HG03280 (cell line): ENCODE results near the gene PRPH.
"Not testable (repeated sequence)": the region's sequence is repeated elsewhere in the genome, so short reads cannot be mapped to it uniquely, and the experiment has no call there.

Experiments
- ATAC-seq: cut with Tn5 transposase; IDR thresholded peaks from one replicate; pipeline ENCODE4 v1.9.1; 2021; ENCODE audit warnings: mild to moderate bottlenecking, moderate library complexity; ENCODE audit not compliant: unreplicated experiment

Gene PRPH

DNA sequence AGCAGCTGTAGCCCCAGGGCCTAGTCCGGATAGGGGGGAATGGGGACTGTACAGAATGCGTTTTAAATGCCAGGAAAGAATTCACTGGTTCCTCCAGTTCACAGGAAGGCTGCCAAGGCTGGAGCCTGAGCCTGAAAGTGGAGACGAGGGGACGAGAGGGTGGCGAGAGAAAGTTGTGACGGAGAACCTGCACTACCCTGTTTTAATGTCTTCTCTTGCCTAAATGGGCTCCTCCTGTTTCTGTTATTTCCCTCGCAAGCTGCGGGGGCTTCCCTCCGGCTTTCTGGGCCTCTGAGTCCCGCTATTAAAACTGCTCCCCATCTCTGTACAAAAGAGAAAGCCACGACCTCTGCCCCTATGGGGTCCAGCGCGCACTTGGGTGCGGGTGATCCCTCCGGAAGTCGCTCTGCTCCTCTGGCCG, 37.5 kb downstream of the PRPH start:
- ATAC-seq = no peak

DNA sequence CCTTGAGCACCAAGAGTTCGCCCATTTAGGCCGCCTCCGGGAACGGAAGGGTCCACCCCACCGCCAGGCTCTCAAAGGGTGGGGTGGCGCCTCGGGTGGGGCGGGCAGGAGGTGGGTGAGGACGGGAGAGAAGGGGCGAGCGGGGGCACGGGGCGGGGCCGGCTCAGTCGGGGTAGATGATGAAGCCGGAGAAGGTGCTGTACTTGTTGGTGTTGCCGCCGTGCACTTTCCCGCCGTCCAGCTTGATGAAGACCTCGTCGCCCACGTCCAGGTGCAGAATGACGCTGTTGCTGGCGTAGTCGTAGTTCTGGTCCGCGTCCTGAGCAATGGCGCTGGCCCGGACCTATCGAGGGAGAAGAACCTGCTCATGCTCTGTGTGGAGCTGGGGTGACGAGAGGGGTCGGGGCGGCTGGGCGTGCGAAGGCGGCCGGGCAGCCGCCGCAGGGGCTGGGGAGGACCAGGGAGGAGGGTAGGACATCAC, 38.0 kb downstream of the PRPH start:
- no peak for ATAC-seq

DNA sequence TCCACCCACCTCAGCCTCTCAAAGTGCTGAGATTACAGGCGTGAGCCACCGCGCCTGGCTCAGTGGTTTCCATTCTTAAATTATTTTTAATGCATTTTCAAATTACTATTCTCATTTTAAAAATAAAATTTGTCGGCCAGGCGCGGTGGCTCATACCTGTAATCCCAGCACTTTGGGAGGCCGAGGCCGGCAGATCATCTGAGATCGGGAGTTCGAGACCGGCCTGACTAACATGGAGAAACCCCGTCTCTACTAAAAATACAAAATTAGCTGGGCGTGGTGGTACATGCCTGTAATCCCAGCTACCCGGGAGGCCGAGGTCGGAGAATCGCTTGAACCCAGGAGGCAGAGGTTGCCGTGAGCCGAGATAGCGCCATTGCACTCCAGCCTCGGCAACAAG, 38.8 kb downstream of the PRPH start:
- ATAC-seq = not testable (repeated sequence)

DNA sequence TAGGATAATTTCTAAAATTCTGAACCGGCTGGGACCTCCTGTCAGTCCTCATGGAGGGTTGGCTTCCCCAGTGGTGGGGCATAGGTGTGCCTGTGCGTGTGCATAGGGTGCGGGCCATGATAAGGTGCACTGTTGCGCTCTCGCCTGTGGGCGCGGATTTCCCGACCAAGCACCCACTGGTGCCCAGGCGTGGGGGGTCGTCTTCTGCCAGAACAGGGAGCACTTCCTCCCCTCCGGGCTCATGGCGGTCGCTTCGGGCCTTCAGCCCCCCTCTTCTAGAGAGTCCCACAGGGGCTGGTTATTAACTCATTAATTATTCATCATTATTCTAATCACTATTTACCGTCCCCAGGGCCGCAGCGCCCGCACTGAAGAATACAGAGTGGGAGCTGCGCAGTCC, 39.3 kb downstream of the PRPH start:
- no peak for ATAC-seq

DNA sequence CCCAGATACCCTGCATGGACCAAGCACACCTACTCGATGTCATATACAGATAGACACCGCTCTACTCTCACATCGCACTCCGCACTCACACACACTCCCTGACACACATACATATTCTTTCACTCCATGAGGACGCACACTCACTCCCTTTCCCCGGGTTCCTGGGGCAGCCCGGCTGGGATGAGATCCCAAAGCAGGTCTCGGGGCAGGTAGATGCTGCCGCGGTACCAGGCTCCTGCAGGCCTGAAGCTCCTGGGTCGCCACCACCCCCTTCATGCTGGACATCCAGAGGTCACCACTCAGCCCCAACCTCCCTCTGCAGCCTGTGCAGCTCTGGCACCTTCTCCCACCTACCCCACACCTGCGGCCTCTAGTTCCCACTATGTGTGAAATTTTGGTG, 39.7 kb downstream of the PRPH start:
- ATAC-seq = no peak

DNA sequence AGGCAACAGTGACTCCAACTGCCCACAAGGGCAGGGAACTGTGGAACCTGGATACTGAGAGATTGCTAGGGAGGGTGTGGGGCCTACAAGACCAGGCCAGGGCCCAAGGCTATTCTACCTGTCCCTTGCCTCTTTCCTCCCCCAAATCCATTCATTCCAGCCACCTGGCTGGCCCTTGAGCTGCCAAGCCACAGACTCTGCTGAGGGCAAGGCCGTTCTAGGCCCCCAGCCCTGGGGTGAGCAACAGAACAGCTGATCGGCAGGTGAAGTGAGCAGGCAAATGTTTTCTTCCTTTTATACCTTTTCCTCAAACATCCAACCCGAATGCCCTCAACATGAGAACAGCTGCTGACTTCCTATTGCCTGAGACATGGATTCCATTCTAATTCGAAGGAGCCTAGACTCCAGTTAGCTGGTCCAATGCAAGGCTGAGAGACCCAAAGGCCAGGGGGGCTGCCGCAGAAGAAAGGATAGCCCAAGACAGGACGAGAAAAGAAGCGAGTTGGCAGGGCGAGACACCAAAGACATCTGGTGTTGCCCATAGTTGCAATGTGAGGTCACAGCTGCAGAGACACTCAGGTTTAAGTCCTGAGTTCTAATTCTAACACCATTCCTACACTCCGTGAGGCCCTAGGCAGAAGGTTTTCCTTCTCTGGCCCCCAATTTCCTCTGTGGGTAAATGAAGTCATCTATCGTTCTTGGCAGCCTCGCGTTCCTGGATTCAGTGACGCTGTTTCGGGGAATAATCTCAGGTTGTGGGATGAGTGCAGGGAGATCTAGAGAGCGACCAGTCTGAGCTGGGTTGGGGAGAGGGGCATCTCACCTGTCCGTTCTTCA, 40.4 kb downstream of the PRPH start:
- ATAC-seq = no peak

DNA sequence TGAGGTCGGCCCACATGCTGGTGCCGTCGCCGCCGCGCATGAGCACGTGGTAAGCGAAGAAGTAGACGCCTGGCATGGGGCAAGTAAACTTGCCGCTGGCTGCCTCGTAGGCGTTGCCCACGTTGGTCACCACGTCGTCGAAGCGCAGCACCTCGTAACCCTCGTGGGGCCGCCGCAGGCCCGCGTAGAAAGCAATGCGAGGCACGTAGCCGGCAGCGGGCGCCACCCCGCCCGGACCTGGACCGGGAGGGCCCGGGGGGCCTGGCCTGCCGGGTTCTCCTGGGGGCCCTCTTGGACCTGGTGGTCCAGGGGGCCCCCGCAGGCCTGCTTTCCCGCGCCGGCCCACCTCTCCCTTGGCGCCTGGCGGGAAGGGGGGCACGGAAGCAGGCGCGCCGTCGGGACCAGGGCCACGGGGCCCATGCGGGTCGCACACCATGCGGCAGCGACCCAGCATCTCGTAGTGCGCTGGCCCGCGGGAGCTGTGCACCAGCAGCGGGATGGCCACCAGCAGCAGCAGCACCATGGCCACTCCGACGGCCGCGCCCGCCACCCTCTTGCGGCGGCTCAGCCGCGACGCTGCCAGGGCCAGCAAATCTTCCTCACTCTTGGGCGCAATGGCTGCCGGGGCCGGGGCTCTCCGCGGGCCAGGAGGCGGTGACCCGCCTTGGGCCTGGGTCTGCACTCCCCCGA, 41.2 kb downstream of the PRPH start:
- ATAC-seq = no peak

DNA sequence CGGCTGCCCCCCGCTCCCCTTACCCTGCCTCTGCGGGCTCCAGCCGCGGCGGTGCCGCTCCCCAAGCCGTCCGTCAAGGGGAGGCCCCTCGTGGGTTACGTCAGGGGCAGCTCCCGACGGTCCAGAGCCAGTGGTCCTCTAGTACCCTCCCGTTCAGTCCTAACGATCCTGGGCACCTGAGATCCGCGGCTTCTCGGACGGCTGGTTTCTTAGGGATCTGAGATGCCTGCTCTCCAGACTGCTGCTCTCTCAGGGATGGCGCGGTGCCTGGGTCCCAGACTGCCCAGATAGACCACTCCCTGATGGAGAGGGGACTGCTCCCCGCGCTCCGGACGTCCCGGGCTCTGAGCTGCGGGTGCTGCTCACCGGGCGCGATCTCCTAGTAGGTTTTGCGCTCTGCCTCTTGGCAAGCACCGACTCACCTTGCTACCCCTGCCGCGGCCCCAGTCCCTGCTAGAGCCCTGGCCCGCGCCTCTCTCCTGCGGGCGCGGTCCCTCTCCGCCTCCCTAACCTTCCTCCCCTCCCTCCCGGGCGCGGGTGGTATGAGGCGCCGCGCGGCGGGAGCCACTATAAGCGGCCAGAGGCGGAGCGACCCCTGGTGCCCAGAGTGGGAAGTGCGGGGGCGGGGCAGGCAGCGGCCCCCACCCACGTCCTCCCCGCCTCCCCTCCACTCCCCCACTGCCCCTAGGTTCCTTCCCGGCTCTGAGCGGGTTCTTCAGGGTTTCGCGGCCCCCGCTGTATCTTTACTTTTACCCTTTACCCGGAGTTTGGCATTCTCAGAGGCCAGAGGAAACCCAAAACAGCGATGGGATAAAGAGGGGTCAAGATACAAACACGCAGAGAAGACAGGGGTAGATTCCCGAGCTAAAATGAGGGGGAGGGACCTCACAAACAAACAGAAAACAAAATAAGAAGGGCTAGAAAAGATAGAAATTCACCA, 42.0 kb downstream of the PRPH start, which contains the start of gene C1QL4:
TSS of gene C1QL4 (minus strand) at position 544 of the 940 bp plus-strand sequence. CDS start 711 bp downstream, outside the sequence.
- ATAC-seq = peak; percentile 63

DNA sequence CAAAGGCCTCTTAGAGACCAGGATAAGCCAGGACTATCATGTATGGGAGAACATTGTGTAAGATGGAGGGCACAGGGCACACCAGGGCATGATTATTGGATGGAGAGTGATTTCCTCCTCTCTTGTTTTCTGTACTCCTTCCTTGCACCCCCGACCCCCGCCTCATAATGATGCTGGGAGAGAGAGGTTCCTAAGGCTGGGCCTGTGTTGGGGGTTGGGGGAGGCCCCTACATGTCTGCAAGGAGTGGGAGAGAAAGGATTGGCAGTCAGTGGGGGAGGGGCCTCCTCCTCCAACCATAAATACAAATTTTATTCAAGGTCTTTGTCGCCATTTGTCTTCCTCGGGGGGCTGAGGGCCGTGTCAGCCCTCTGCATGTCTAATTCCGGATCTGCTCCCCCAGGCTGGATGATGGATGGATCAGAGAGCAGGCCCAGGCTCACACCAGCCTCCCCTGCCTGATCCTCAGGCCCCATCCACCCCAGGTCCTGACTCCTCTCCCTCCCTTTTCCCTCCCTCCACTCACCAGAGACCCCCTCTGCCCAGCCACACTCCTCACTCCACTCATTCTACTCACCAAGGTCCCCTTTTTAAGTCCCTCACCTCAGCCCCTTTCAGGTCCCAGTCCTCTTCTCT, 44.0 kb downstream of the PRPH start:
- ATAC-seq = no peak

DNA sequence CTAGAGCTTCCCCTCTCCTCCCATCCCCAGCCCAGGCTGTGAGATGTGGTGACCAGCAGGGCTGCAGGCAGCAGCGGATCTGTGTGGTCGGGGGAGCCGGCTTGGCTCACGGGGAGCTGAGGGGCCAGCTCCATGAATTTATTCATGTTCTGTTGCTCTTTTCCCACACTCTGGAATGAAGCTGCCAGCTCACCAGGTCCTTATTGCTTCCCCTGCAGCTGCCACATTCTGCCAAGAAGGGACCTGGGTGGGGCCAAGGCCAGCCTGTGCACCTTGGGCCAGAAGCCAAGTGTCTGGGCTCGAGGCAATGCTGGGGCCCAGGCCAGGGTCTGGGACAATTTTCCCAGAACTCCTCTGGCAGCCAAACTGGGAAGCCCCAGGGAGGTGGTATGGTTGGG, 44.5 kb downstream of the PRPH start:
- no peak for ATAC-seq

DNA sequence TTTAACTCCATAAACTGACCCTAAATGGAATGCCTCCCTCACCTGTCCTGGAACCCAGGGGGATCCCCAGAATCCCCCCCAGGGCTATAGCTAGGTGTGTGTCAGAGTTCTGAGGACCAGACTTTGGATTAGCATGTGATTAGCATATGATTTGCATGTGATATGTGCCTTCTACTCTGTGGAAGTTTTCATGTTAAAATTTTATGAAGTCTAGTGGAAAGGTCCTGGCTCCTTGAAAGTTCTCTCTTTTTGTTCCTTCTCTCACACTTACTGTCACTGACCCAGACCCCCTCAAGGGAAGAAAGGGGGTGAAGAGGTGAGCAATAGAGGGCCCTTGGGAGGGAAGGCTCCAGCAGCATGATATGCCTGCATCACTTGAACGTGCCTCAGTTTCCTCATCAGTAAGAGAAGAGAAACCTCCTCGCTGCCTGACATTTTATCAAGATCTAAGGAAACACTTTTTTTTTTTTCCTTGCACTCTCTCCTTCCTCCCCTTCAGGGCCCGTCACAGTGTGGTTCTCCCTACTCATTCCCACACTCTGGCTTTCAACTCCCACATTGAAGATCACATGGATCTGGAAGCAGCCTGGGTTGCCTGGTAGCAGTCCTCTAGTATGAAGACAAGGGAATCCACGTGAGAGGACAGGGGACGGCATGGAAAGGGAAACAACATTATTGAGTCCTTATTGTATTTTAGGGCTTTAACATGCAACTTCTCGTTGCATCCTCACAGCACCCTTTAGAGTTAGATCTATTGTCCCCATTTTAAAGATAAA, 45.3 kb downstream of the PRPH start:
- no peak for ATAC-seq

DNA sequence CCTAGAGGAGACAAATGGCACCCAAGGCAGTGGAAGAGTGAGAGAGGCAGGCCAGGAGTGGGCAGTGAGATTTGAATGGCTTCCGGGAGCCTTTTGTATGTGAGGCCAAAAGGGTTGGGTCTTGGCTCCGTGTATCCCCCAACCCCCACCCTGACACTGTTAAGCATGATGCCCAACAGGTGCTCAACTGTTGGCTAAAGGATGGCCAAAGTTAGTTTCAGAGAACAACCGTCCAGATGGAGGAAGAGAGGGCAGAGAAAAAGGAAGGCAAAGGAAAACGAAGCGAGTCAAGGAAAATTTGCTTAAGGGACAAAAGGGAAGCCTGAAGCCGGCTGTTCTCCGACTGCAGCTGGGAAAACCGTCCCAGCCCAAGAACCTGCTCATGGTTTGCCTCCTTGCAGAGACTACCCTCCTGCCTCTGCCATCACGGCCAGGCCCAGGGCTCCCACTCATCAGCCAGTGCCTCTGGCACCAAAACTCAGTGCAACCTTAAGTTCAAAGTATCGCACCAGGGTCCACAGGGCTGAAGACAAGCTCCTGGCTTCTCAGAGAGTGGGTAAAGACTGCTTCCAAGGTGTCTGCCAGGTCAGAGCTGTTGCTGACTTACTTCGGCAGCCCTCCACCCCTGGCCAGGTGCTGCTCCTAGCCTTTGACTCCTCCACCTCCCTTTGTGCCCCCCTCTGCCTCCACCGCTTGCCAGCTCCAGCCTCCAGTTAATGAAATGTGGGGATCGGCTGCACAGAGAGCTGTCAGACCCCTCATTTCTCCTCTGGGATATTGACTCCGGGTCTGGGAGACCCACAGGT, 46.2 kb downstream of the PRPH start:
- ATAC-seq = no peak

DNA sequence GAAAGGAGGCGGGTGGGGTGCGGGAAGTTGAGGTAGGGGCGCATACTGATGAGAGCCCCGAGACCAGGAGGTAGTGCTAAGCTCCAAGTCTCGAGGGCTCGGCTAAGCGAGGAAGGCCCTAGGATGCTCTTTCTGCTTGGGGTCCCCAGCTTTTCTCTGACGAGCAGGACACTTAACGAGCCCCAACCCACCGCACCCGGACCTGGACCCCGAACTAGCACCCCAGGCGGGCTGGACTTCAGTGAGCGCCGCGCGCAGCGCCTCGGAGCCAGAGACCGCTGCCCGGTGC, 46.8 kb downstream of the PRPH start:
- ATAC-seq = no peak

DNA sequence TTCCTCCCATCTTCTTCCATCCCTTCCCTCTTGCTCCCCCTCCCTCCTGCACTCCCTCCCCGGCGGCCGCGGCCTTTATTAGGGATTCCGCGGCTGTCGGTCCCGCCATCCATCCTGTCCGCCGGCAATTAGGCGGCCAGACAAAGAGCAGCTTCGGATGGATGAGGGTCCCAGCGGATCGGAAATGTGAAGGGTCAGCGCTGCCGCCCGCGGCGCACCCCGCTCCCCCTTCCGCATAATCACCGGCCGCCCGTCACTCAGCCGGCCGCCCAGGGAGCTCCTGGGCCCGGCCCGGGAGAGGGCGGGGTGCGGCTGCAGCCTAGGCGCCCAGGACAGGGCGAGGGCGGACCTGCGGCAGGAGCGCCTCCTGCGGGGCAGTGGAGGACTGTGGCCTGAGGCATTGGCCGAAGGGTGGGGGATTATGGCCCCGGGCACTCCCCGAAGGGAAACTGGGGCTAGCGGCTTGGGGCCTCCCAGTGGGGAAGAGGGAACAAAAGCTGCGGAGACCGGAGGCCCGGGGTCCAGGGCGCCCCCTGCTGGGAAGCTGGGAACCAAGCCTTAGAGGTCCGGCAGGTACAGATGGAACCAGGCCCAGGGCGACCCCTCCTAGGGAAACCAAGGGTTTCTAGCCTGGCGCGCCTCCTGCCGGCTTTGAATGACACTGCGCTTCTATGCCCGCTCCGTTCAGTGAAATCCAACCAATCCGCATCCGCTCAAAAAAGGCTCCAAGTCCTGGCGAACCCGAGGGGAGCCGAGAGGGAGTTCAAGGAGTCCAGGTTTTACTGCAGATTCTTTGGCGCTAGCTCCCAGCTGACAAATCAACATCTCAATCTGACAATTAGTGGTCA, 47.3 kb downstream of the PRPH start:
- no peak for ATAC-seq

DNA sequence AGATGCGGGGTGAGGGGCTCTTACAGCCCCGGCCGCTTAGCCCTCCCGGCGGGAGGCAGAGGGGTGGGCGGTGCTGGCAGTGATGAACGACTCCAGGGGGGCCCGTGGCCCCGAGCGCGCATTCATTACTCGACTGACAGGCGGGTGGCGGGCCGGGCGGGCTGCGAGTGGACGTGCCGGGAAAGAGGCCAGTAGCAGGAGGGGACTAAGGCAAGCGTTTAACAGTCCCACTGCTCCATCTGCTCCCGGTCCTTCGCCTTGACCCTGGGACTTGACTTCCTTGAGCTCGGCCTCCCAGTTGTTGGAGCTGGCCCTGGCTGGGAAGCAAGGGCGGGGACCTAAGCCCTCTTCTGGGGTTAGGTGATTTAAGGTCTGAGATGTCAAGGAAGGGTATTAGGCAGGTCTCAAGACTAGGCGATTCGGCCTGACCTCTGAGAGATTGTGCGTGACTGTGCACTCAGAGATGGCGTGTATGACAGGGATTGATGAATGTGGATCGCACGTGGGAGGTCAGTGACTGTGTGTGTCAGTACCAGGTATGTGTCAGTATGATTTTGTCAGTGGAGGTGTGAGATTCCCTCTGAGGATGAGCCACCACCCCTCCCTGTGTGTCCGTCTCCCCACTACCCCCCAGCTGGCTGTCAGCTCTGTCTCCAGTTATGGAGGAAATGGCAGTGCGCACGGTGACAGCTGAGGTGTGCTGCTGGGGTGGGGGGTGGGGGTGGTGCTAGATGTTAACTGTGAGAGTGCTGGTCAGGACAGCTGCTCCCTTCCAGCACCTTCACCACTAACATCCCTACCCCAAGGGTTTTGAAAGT, 48.2 kb downstream of the PRPH start:
- no peak for ATAC-seq

DNA sequence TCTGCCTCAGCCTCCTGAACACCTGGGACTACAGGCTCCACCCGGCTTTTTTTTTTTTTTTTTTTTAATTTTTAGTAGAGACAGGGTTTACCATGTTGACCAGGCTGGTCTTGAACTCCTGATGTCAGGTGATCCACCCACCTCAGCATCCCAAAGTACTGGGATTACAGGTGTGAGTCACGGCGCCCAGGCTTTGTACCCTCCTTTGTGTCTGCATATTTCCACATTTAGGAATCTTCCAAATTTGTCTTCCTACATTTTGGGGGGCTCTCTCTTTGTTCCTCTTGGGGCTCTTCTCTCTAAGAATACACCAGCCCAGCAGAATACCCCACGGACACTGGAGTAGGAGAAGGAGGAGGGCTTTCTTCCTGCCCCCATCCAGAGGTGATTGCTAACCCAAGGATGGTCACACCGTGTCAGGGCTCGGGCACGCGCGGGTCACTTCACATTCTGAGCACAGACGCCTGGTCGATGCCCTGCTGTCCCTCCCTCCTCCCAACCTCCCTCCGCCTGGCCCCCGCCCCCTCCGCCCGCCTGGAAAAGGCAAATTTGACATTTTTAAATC, 49.6 kb downstream of the PRPH start:
- ATAC-seq = no peak
